ENCODE measurements around the gene GLB1L3.
"Not testable (repeated sequence)": the region's sequence is repeated elsewhere in the genome, so short reads cannot be mapped to it uniquely, and the experiment has no call there.

GLB1L3 gene

GRCh38 chr11:134250675-134251074, 25.5 kb upstream of the GLB1L3 start:
- DNase-seq (ENCODE audit: low spot score), result no peak

DNA sequence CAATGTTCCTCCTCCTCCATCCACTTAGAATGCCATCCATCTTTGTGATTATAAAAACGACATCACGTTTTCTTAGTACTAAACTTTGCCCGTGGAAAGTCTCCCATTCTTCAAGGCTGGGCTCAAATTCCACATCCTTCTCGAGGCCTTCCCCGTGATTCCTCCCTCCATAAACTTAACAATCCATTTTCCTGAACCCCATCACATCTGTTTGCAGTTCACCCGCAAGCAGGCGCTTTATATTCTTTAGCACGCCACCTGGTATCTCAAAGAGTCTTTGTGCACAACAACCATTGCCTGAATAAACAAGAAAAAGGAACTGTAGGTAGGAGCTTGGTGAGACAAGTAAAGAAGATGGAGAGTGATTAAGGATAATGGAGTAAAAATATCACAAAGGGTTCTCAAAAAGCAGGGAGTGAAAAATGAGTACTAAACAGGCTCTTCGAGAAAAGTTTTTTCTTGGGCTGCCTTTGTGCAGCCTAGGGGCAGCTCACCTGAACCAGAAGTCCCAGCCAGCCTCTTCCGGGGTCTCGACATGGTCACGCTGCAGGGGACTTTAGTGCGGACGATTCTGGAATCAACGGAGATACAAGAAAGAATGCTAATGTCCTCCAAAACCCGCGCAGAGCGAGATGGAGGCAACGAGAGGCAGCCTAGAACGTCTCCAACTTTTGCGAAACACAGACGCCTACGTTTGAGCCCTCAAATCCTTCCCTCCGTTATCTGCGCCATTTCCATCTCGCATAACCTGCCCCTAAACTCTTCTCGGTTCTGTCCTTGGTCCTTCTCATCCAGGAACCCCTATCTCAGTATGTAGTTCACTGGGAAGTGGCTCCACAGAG, 23.6 kb upstream of the GLB1L3 start:
- DNase-seq (ENCODE audit: low spot score), result peak; percentile 43

- peak; percentile 96 for DNase-seq (ENCODE audit: low spot score)
Measured at GRCh38 chr11:134253188-134253993, 22.8 kb upstream of the GLB1L3 start, which contains the start of the genes ACAD8 and THYN1. TSS of gene ACAD8 (plus strand) at chr11:134253568. CDS start at chr11:134253601, 33 bp downstream. TSS of gene THYN1 (minus strand) at chr11:134253352. CDS start at chr11:134252882, 470 bp downstream.

GRCh38 chr11:134254433-134255183, 21.6 kb upstream of the GLB1L3 start:
- no peak for DNase-seq (ENCODE audit: low spot score)

DNA sequence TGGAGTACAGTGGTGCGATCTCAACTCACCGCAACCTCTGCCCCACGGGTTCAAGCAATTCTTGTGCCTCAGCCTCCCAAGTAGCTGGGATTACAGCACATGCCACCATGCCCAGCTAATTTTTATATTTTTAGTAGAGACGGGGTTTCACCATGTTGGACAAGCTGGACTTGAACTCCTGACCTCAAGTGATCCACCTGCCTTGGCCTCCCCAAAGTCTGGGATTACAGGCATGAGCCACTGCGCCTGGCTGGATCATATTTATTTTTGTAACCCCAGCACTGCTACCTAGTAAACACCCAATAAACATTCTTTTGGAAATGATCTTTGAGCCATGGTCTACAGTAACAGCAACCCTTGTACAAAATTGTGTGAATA, 21.0 kb upstream of the GLB1L3 start:
- not testable (repeated sequence) for DNase-seq (ENCODE audit: low spot score)

GRCh38 chr11:134257101-134257500, 19.1 kb upstream of the GLB1L3 start:
- DNase-seq (ENCODE audit: low spot score), result no peak

GRCh38 chr11:134258577-134258976, 17.6 kb upstream of the GLB1L3 start:
- DNase-seq (ENCODE audit: low spot score), result no peak

DNA sequence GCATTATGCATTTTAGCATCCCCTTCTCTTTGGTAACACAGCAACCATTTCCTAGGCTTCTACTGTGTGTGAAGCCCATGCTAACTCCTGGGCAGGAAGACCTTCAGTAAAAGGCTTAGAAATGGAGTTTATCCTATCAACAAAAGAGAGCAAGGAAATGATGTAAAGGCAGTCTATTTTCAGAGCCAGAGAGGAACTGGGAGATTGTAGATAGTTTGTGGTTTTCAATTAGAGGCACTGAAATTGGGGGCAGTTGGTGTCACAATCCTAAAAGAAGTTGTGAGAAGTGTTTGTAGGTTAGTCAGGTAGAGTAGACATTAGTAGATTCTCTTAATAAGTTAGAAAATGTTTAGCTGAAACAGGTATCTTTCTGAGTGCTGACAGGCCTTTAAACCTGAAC, 15.7 kb upstream of the GLB1L3 start:
- no peak for DNase-seq (ENCODE audit: low spot score)

GRCh38 chr11:134260983-134261382, 15.2 kb upstream of the GLB1L3 start:
- no peak for DNase-seq (ENCODE audit: low spot score)

DNA sequence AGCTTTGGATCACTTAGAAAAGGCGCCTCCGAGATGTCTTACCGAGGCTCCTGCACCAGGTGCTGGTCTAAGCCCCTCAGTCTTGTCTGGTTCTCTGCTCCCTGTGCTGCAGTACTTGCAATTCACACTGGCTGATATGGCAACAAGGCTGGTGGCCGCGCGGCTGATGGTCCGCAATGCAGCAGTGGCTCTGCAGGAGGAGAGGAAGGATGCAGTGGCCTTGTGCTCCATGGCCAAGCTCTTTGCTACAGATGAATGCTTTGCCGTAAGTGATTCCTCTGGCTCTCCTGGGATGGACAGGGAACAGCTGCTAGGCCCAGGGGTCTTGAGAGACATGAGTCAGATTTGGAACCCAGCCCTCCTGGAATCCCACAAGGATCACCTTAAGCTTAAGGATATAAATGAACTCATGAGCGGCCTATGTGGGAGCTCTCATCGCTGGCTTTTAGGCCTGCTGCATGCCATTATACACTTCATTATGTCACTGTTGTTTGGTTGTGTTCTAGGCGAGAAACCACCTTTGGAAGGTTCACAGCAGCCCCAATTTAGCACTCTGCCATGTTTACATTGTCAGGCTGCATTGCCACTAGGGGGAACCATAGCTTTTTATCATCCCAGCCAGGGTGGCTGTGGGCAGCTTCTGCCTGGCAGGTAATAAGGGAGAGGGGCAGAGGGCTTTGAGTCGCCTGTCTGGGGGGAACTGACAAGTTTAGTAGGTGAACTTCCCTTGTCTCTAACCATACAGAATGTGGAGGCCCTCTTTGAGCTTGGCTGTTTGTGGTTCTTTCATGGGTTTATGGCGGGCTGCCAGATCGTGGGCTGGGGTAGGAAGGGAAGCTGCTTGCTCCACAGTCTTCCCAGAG, 14.3 kb upstream of the GLB1L3 start:
- DNase-seq (ENCODE audit: low spot score), result no peak

GRCh38 chr11:134264966-134265764, 11.0 kb upstream of the GLB1L3 start:
- no peak for DNase-seq (ENCODE audit: low spot score)

GRCh38 chr11:134266440-134266839, 9.7 kb upstream of the GLB1L3 start:
- no peak for DNase-seq (ENCODE audit: low spot score)

DNA sequence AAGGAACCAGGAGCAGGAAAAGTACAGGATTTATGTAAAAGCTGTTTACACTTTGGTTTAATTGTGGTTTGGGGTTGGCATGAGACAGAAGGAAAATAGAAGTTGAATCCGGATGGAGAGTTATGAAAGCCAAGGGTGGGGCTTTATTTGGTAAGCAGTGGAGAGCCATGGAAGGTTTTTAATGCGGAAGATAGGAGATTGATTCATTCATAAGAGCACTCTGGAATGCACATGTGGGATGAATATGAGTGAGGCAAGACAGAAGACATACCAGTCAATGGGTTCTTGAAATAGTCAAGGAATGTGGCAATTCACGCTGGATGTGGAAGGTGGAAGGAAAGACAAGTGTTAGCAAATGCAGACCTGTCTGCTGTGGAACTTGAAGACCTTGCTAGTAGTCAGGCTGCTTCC, 9.3 kb upstream of the GLB1L3 start:
- DNase-seq (ENCODE audit: low spot score), result no peak

GRCh38 chr11:134267461-134267860, 8.7 kb upstream of the GLB1L3 start:
- no peak for DNase-seq (ENCODE audit: low spot score)

- DNase-seq (ENCODE audit: low spot score), result no peak
Measured at GRCh38 chr11:134267966-134268365, 8.2 kb upstream of the GLB1L3 start.

GRCh38 chr11:134270250-134270714, 5.9 kb upstream of the GLB1L3 start:
- no peak for DNase-seq (ENCODE audit: low spot score)

GRCh38 chr11:134271978-134272377, 4.2 kb upstream of the GLB1L3 start:
- DNase-seq (ENCODE audit: low spot score), result no peak

DNA sequence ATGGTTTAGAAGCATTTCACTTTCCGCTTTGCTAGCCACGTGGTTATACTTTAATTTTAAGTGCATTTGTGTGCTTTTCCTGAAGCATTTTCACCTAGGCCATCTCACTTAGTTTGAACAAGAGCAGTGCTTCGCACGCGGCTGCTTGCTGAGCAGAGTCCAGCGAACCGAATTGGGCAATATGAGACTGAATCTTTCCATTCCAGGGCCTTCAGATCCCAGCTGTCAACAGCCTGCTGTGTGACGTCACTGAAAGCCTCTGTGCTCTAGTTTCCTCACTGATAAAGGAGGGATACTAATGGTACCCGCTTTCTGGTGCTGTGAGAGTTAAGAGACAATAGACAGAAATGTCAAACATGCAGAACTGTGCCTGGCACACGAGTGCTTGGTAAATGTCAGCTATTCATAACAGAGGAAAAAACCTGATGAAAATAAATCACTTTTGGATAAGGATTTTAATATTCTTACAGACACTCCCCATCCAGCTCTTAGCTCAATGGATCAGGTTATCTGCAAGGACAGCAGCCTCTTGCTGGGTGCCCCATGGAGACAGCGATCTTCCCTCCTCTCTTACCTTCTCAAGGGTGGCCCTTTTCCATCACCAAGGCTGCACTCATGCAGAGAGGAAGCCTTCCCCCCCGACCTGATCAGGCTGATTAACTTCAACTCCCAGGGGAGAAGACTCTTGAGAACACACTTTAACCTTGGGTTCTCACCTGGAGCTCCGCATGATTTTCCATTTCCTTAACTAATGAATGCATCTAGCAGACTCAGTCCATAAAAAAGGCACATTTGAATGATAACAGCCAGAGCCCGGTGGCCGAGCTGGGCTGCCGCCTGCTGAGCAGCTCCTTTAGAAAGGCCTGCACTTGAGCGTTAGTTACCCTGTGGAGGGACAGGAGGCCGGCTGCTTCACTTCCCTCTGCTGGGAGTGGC, 3.5 kb upstream of the GLB1L3 start:
- DNase-seq (ENCODE audit: low spot score), result no peak

GRCh38 chr11:134273317-134273712, 2.9 kb upstream of the GLB1L3 start:
- DNase-seq (ENCODE audit: low spot score), result no peak

All from pons (tissue), 1 donor.